H1 (cell line): ENCODE measurements around the gene NPL.

Experiments
- ASH2L ChIP-seq: fragments of 200-600, 300-600 bp; sonication (generic); IDR thresholded peaks from one replicate; pipeline ENCODE4 v1.7.1; 2017; ENCODE audit warnings: low read length
- BRCA1 ChIP-seq: IDR thresholded peaks from 2 replicates; pipeline ENCODE4 v1.6.1; 2012; ENCODE audit warnings: low read depth, low read length, improper control_type of control experiment
- CTCF ChIP-seq, 3 experiments: IDR thresholded peaks; 1 replicate in 2 of 3; 2 replicates in 1 of 3; pipeline versions ENCODE4 v1.5.1 to v1.6.1; 2011; ENCODE audit warnings: low read length in 3 of 3, mild to moderate bottlenecking in 3 of 3, inconsistent platforms in 2 of 3, low read depth in 1 of 3, moderate library complexity in 1 of 3; ENCODE audit not compliant: insufficient read depth in 1 of 3; ENCODE audit errors: control extremely low read depth in 1 of 3
- EZH2 ChIP-seq: fragments of 200-600 bp; sonication (generic); IDR thresholded peaks from 2 replicates; pipeline ENCODE4 v1.7.1; 2012; ENCODE audit warnings: low read depth, mild to moderate bottlenecking, moderate library complexity, low read length, inconsistent platforms; ENCODE audit not compliant: severe bottlenecking
- JUND ChIP-seq: IDR thresholded peaks from 2 replicates; pipeline ENCODE4 v1.6.1; 2011; ENCODE audit warnings: mild to moderate bottlenecking, improper control_type of control experiment, low read length
- POLR2AphosphoS5 ChIP-seq: IDR thresholded peaks from 2 replicates; pipeline ENCODE4 v1.6.1; 2011; ENCODE audit warnings: low read depth, low read length
- RXRA ChIP-seq: IDR thresholded peaks from 2 replicates; pipeline ENCODE4 v1.6.1; 2011; ENCODE audit warnings: low read depth, mild to moderate bottlenecking, low read length, moderate library complexity; ENCODE audit not compliant: insufficient read depth
- TEAD4 ChIP-seq: IDR thresholded peaks from 2 replicates; pipeline ENCODE4 v1.6.1; 2012; ENCODE audit warnings: low read depth, low read length, inconsistent platforms, mixed read lengths

- TF ChIP-seq EZH2 (no peak), ASH2L (no peak), RXRA (no peak), CTCF (IDR thresholded peaks at IDR 0.05; ENCODE audit: control extremely low read depth in 1 of 3, insufficient read depth in 1 of 3, low read depth in 1 of 3, low read length in 3 of 3) (no peak), TEAD4 (no peak), BRCA1 (no peak), JUND (no peak), POLR2AphosphoS5 (no peak)
Observed at GRCh38 chr1:182845894-182846293, 56.3 kb downstream of the NPL start.
